Neural progenitor cell (in vitro differentiated cells): ENCODE data around the gene PCDH9.

Experiments
- EZH2 ChIP-seq: fragments of 200-600 bp; sonication (generic); IDR thresholded peaks from 2 replicates; pipeline ENCODE4 v1.6.1; 2017; ENCODE audit warnings: antibody characterized with exemption, mild to moderate bottlenecking, moderate library complexity
- TF ChIP-seq, protein P1 (sequence below): fragments of 200-600 bp; sonication (generic); IDR thresholded peaks from 2 replicates; pipeline ENCODE4 v1.5.1; 2017; ENCODE audit warnings: antibody characterized with exemption, mild to moderate bottlenecking

DNA sequence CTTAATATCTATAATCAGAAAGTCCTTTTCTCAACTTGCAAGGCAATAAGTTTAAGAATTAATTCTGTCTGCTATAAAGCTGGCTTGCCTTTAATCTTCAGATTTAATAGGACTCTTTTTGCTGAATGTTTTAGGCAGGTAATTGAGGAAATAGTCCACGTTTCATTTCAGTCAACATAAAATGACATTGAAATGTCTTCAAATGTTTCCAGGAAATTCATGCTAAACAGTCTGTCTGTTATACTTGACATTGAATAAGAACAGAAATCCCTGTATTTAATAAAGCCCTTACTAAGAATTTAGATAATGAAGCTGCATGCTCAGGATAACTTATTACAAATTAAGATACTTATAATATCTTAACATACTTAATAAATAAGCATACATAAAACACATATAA lies 84.2 kb downstream of the PCDH9 start:
- TF ChIP-seq, protein P1, sequence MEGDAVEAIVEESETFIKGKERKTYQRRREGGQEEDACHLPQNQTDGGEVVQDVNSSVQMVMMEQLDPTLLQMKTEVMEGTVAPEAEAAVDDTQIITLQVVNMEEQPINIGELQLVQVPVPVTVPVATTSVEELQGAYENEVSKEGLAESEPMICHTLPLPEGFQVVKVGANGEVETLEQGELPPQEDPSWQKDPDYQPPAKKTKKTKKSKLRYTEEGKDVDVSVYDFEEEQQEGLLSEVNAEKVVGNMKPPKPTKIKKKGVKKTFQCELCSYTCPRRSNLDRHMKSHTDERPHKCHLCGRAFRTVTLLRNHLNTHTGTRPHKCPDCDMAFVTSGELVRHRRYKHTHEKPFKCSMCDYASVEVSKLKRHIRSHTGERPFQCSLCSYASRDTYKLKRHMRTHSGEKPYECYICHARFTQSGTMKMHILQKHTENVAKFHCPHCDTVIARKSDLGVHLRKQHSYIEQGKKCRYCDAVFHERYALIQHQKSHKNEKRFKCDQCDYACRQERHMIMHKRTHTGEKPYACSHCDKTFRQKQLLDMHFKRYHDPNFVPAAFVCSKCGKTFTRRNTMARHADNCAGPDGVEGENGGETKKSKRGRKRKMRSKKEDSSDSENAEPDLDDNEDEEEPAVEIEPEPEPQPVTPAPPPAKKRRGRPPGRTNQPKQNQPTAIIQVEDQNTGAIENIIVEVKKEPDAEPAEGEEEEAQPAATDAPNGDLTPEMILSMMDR, result no peak
- TF ChIP-seq EZH2, result no peak
